Measurements from ENCODE around the gene LNX2. TPM values are rescaled to one million over a fixed set of nuclear protein-coding genes. Genes with fewer than 3 reads are reported as not detected.
"Not testable (repeated sequence)": the region's sequence is repeated elsewhere in the genome, so short reads cannot be mapped to it uniquely, and the experiment has no call there.

The LNX2 gene
- total and polyA plus RNA-seq, 9 donors, result 3.6 to 9.8 (median 7.8) TPM

DNA sequence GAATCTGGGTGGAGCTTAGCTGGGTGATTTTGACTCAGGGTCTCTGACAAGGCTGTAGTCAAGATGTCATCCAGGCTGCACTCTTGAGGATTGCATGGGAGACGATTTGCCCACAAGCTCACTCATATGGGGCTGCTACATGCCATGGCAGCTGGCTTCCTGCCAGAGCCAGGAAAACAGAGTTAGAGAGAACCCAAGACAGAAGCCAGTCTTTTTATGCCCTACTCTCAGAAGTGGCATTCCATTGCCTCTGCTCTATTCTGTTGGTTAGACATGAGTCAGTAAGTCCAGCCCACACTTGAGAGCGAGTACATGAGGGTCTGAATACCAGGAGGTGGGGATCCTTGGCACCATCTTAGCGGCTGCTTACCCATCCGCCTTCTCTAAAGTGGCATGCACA is 10.8 kb upstream of the LNX2 start:
- DNase-seq, result no peak
- no peak overlapping the region for H3K27ac ChIP-seq
- H3K27me3 ChIP-seq, result no peaks in the 10 kb centered on the region
- H3K36me3 ChIP-seq, result no peaks in the 10 kb centered on the region
- no peaks in the 10 kb centered on the region for H3K9me3 ChIP-seq
- H3K4me1 ChIP-seq (ENCODE audit: insufficient read depth), result peaks cover 3% of the 10 kb centered on the region
- intact Hi-C loops (cut with DNase I), result no loop called here
- WGBS, 3 donors, result 93 to 99% (median 96%) methylated on average over 4 of the region's 4 CpGs
- TF ChIP-seq, protein P1, sequence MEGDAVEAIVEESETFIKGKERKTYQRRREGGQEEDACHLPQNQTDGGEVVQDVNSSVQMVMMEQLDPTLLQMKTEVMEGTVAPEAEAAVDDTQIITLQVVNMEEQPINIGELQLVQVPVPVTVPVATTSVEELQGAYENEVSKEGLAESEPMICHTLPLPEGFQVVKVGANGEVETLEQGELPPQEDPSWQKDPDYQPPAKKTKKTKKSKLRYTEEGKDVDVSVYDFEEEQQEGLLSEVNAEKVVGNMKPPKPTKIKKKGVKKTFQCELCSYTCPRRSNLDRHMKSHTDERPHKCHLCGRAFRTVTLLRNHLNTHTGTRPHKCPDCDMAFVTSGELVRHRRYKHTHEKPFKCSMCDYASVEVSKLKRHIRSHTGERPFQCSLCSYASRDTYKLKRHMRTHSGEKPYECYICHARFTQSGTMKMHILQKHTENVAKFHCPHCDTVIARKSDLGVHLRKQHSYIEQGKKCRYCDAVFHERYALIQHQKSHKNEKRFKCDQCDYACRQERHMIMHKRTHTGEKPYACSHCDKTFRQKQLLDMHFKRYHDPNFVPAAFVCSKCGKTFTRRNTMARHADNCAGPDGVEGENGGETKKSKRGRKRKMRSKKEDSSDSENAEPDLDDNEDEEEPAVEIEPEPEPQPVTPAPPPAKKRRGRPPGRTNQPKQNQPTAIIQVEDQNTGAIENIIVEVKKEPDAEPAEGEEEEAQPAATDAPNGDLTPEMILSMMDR (IDR thresholded peaks at IDR 0.05), result no peak
- no peak for TF ChIP-seq EP300 (IDR thresholded peaks at IDR 0.05)
- no peak for TF ChIP-seq POLR2A (IDR thresholded peaks at IDR 0.05)
- no peak overlapping the region for H3K4me3 ChIP-seq

GRCh38 chr13:27628766-27629165 is 8.4 kb upstream of the LNX2 start:
- intact Hi-C loops (cut with DNase I), result loop anchor here in 2 of 4 donors (10.0 kb wide), 2 partner anchors 174 to 354 kb away; partner anchors contain the start of genes MTIF3 (in 1 of the 2) and RASL11A (in 1 of the 2)
- WGBS, 3 donors, result 92 to 99% (median 95%) methylated on average over 4 of the region's 4 CpGs
- not testable (repeated sequence) for H3K9me3 ChIP-seq; H3K36me3 ChIP-seq; H3K27me3 ChIP-seq; H3K4me3 ChIP-seq; DNase-seq; H3K4me1 ChIP-seq (ENCODE audit: insufficient read depth); H3K27ac ChIP-seq

DNA sequence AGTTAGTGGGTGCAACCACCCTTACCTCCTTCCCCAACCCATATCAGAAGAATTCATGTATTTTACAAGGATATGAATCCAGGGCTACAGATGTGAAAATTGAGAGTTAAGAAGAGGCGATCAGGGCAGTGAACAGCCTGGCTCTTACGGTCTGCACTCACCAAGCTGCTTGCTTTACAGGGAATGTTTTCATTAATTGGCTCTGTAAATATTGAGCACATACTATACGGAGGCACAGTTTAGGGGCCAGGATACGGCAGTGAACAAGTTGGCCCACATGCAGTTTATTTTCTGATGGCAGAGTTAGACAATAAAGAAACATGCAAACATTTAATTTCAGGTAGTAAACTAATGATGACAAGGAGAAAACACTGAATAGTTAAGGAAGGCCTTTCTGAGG is 7.8 kb upstream of the LNX2 start:
- H3K27ac ChIP-seq, result no peak overlapping the region
- H3K36me3 ChIP-seq, result no peaks in the 10 kb centered on the region
- 75 to 92% (median 89%) methylated on average over 4 of the region's 4 CpGs for WGBS, 3 donors
- H3K4me3 ChIP-seq, result no peak overlapping the region
- H3K4me1 ChIP-seq (ENCODE audit: insufficient read depth), result peaks cover 4% of the 10 kb centered on the region
- no peak for DNase-seq
- intact Hi-C loops (cut with DNase I), result loop anchor here in 2 of 4 donors (10.0 kb wide), 2 partner anchors 173 to 353 kb away; partner anchors contain the start of genes MTIF3 (in 1 of the 2) and RASL11A (in 1 of the 2)
- H3K27me3 ChIP-seq, result no peaks in the 10 kb centered on the region
- no peak for TF ChIP-seq EP300 (IDR thresholded peaks at IDR 0.05)
- TF ChIP-seq, protein P1 (IDR thresholded peaks at IDR 0.05), result no peak
- TF ChIP-seq POLR2A (IDR thresholded peaks at IDR 0.05), result no peak
- H3K9me3 ChIP-seq, result no peaks in the 10 kb centered on the region

DNA sequence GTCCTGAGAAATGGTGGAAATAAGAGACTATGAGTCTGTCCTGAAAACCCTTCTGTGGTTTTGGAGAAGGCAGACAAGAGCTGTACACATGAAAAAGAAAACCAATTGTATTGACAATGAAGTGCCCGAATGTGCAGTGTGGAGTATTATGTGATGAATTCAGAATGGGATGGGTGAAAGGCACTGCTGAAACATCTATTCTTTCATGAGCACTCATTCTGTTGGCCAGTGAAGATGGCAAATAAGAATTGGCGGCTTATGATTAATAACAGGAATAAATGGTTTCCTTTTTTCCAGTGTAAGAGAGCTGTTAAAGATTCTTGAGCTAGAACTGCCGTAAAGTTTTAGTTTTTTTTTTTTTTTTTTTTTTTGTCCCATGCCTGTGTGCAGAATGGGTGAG is 7.1 kb upstream of the LNX2 start:
- TF ChIP-seq POLR2A (IDR thresholded peaks at IDR 0.05) (no peak), EP300 (IDR thresholded peaks at IDR 0.05) (no peak)
- TF ChIP-seq, protein P1 (IDR thresholded peaks at IDR 0.05), result no peak
- no peak overlapping the region for H3K27ac ChIP-seq
- no peaks in the 10 kb centered on the region for H3K36me3 ChIP-seq
- H3K9me3 ChIP-seq, result no peaks in the 10 kb centered on the region
- no peak overlapping the region for H3K4me3 ChIP-seq
- no peaks in the 10 kb centered on the region for H3K27me3 ChIP-seq
- DNase-seq, result no peak
- 89 to 94% (median 92%) methylated on average over 3 of the region's 3 CpGs for WGBS, 3 donors
- intact Hi-C loops (cut with DNase I), result loop anchor here in 2 of 4 donors (10.0 kb wide), 2 partner anchors 173 to 353 kb away; partner anchors contain the start of genes MTIF3 (in 1 of the 2) and RASL11A (in 1 of the 2)
- H3K4me1 ChIP-seq (ENCODE audit: insufficient read depth), result peaks cover 4% of the 10 kb centered on the region

DNA sequence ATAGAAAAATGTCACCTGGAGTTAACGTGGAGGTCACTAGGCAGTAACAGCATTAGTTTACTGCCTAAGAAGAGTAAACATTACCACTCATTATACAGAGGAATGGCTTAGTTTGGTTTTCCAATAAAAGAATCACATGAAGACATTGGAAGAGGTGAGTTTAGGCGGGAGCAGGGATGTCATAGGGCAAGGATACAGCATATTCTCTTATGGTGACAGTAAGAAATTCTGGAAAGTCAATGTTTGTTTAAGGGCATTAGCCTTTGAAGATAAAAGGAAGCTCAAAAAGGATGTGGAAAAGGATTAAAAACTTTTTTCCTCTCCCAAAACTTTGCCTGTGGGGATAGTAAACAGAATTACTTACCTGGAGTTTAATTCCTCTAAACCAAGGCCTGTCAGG is 5.5 kb upstream of the LNX2 start:
- no peak for TF ChIP-seq POLR2A (IDR thresholded peaks at IDR 0.05)
- TF ChIP-seq, protein P1 (IDR thresholded peaks at IDR 0.05), result no peak
- TF ChIP-seq EP300 (IDR thresholded peaks at IDR 0.05), result no peak
- intact Hi-C loops (cut with DNase I), result loop anchor here in 2 of 4 donors (10.0 kb wide), 2 partner anchors 171 to 351 kb away; partner anchors contain the start of genes MTIF3 (in 1 of the 2) and RASL11A (in 1 of the 2)
- Histone ChIP-seq H3K27me3 (no peaks in the 10 kb centered on the region), H3K4me3 (no peak overlapping the region), H3K4me1 (ENCODE audit: insufficient read depth) (peaks cover 7% of the 10 kb centered on the region), H3K27ac (no peak overlapping the region), H3K9me3 (no peaks in the 10 kb centered on the region), H3K36me3 (no peaks in the 10 kb centered on the region)
- 80 to 87% (median 83%) methylated on average over 2 of the region's 2 CpGs for WGBS, 3 donors
- no peak for DNase-seq
